ENCODE results near the gene TPPP. TPM values are rescaled to one million over a fixed set of nuclear protein-coding genes. Genes with fewer than 3 reads are reported as not detected.

TPPP gene
- total RNA-seq, 2 donors from 2014 or later = 1.7 to 4.0 TPM

DNA sequence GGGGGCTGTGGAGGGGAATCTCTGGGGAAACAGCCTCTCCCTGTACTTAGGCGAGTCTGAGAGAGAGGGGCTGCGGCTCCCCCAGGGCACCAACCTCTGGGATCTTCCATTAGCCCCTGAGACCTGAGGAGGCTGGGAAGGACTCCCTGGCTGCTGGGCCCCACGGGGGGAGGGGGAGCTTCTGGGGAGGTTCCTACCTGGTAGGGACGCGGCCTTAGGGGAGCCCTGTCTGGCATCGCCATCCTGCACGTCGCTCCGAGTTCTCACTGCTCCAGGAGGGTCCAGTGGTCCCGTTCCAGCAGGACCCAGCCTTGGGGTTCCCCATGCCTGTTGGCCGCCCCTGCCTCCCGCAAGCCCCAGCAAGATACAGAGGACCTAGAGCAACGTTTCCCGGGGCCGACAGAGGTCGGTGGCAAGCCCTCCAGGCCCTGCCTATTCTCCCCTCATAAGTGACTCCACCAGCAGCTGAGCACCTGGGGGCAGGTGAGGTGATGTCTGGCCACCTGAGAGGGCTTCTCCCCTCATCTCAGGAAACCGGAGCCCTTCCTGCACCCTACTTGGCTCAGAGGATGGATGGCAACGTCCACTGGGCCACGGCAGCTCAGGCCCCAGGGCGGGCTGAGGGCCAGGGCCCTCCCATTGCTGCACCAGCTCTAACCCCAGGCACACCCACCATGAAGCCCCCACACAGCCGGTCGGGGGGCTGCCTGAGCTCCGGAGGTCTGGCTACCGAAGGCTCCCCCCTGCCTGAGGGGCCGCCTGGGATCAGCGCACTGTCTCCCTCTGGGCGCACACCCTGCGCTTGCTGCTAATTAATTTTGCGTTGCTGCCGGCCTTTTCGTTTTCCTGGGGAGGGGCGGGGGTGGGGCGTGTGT lies 22.5 kb downstream of the TPPP start:
- intact Hi-C loops (cut with DNase I) = loop anchor here (2.0 kb wide), 1 partner anchor 234 kb away; no protein-coding TSS in a partner anchor
- Histone ChIP-seq H3K4me1 (peaks cover 21% of the 10 kb centered on the region), H3K27me3 (no peaks in the 10 kb centered on the region), H3K4me3 (no peak overlapping the region), H3K27ac (no peak overlapping the region), H3K9ac (ENCODE audit: low read depth in 2 of 2, low read length in 2 of 2) (no peak overlapping the region), H3K9me3 (no peaks in the 10 kb centered on the region), H3K36me3 (no peaks in the 10 kb centered on the region)
- TF ChIP-seq, protein P1, sequence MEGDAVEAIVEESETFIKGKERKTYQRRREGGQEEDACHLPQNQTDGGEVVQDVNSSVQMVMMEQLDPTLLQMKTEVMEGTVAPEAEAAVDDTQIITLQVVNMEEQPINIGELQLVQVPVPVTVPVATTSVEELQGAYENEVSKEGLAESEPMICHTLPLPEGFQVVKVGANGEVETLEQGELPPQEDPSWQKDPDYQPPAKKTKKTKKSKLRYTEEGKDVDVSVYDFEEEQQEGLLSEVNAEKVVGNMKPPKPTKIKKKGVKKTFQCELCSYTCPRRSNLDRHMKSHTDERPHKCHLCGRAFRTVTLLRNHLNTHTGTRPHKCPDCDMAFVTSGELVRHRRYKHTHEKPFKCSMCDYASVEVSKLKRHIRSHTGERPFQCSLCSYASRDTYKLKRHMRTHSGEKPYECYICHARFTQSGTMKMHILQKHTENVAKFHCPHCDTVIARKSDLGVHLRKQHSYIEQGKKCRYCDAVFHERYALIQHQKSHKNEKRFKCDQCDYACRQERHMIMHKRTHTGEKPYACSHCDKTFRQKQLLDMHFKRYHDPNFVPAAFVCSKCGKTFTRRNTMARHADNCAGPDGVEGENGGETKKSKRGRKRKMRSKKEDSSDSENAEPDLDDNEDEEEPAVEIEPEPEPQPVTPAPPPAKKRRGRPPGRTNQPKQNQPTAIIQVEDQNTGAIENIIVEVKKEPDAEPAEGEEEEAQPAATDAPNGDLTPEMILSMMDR (IDR thresholded peaks at IDR 0.05) = no peak
- DNase-seq = no peak

DNA sequence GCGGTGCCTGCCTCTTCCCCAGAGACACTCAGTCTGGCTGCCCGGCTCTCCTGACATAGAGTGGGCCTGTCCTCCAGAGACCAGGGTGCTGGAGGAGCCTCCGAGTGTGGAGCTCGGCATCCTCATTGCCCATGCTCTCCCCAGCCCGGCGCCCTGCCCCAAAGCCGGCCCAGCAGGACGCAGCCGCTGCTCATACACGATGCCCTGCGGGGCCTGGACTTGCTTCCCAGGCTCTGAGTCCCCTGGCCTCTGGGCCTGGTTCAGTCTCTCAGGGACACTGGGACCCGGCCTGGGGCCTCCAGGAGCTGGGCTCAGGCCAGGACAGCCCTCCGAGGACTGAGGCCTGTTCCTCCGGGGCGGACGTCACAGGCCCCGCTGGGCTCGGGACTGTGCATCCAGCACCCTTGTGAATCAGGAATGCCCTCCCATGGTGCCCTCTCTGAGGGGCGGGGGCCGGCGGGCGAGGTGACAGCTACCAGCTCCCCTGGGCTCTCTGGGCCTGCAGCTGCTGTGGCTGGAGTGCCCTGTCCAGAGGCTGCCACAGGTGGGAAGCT lies 23.2 kb downstream of the TPPP start:
- H3K9ac ChIP-seq (ENCODE audit: low read depth in 2 of 2, low read length in 2 of 2) = no peak overlapping the region
- no peak overlapping the region for H3K4me3 ChIP-seq
- H3K27me3 ChIP-seq = no peaks in the 10 kb centered on the region
- no peak overlapping the region for H3K27ac ChIP-seq
- no peaks in the 10 kb centered on the region for H3K36me3 ChIP-seq
- no peak for DNase-seq
- TF ChIP-seq, protein P1 (IDR thresholded peaks at IDR 0.05) = no peak
- intact Hi-C loops (cut with DNase I) = loop anchor here (2.0 kb wide), 1 partner anchor 235 kb away; no protein-coding TSS in a partner anchor
- peaks cover 21% of the 10 kb centered on the region for H3K4me1 ChIP-seq
- H3K9me3 ChIP-seq = no peaks in the 10 kb centered on the region

DNA sequence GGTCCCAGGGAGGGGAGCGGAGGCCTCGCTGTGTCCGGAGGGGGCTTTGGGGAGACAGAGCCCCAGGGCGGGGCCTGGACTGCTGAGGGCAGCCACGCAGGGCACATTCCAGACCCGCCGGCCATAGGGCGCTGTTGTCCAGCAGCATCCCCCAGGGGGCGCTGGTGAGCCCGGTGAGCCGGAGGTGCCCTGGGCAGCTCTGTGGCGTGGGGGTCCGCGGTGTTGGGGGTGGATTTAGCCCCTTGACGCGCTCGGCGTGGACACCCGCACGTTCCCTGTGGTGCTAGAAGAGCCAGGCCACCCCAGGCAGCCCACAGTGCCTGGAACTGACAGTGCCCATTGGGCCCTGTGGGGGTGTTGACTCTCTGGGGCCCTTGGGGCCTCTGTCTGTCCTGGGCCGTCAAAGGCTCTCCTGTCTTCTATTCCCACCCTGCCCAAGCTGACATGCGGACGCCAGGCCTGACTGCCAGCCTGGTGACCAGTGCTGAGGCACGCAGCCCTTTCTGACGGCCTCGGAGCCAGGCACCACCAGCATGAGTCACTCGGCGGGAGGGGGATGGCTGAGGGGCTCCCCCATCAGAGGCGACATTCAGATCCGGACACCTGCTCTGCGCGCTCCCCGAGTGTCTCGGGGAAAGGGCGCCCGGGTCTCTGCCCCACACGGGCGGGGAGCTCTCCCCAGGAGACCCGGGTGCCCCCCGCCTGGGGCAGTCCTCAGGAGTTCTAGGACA lies 23.9 kb downstream of the TPPP start:
- H3K9ac ChIP-seq (ENCODE audit: low read depth in 2 of 2, low read length in 2 of 2) = no peak overlapping the region
- H3K27ac ChIP-seq = no peak overlapping the region
- no peak overlapping the region for H3K4me3 ChIP-seq
- DNase-seq = no peak
- H3K36me3 ChIP-seq = no peaks in the 10 kb centered on the region
- TF ChIP-seq, protein P1 (IDR thresholded peaks at IDR 0.05) = peak; percentile 68
- no peaks in the 10 kb centered on the region for H3K9me3 ChIP-seq
- H3K4me1 ChIP-seq = peaks cover 21% of the 10 kb centered on the region
- intact Hi-C loops (cut with DNase I) = no loop called here
- no peaks in the 10 kb centered on the region for H3K27me3 ChIP-seq

DNA sequence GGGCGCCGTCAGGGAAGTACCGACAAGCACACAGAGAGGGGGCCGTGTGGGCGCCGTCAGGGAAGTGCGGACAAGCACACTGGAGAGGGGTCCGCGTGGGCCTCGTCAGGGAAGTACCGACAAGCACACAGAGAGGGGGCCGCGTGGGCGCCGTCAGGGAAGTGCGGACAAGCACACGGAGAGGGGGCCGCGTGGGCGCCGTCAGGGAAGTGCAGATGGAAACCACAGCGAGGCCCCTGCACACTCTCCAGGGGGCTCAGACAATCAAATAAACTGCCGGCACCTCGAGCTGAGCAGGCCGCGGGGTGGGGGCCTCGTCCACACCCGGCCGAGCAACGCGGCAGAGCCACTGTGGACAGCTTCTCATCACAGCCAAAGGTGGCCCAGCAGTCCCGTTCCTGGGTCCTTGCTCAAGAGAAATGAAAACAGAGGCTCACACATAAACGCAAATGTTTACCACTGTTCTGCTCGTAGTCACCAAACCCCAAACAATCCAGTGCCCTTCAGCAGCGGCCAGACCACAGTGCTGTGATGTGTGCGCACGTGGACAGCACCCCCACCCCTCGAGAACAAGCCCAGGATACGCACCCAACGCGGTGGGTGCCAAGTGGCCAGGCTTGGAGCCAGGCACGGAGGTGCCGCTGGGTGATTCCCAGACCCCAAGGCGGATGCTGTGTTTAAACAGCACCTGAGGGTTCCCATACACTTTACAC lies 24.7 kb downstream of the TPPP start:
- Histone ChIP-seq H3K9ac (ENCODE audit: low read depth in 2 of 2, low read length in 2 of 2) (no peak overlapping the region), H3K9me3 (no peaks in the 10 kb centered on the region), H3K4me1 (peaks cover 25% of the 10 kb centered on the region), H3K4me3 (no peak overlapping the region), H3K27me3 (no peaks in the 10 kb centered on the region), H3K36me3 (no peaks in the 10 kb centered on the region), H3K27ac (no peak overlapping the region)
- TF ChIP-seq, protein P1 (IDR thresholded peaks at IDR 0.05) = no peak
- intact Hi-C loops (cut with DNase I) = no loop called here
- DNase-seq = no peak

Measured in colonic mucosa (tissue), 4 donors.